ENCODE data around the gene CYP4F22. TPM values are rescaled to one million over a fixed set of nuclear protein-coding genes. Genes with fewer than 3 reads are reported as not detected.
"Not testable (repeated sequence)": the region's sequence is repeated elsewhere in the genome, so short reads cannot be mapped to it uniquely, and the experiment has no call there.

The CYP4F22 gene
- total RNA-seq, 1 donor from 2014 or later: not detected

DNA sequence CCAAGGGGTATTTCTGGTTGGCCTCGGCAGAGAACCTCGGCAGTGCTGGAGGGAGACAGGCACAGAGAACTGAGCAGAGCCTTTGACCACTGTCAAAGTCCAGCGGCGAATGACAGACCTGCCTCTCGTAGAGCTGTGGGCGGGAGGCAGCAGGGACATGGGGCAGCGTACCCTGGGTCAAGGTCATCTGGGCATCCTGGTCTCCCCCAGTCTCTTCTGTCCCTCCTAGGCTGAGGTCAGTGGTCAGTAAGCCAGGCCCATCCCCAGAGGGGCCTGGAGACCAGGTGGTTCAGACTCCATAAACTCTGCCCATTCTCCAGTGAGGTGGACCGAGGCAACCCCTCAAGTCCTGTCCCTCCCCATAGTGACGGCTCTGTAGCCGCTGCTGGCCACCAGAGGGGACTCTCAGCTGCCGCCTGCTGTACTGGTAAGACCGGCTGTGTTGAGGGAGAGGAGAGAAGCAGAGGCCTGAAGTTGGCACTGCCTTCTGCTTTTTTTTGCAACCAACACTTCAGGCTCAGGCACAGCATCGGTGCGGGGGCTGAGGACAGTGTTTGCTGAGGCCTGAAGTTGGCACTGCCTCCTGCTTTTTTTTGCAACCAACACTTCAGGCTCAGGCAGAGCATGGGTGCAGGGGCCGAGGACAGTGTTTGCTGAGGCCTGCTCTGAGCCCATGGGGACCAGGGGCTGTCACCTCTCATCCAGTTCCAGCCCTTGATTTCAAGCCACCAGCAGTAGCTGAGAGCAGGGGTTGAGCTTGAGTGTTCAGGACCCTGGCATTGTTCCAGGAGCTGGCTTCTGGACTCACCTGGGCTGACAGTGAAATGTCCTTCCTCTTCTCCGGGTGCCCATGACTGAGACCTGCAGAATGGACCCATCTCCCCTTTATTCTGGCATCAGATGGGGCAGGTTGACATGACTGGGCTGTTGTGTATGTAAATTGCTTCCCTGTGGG is 28.7 kb upstream of the CYP4F22 start, which contains the start of gene PGLYRP2:
PGLYRP2 (minus strand) TSS at position 111 of the 955 bp plus-strand sequence. CDS start 130 bp downstream, outside the sequence.
- H3K27me3 Mint-ChIP-seq (ENCODE audit: unreplicated experiment): peaks cover 4% of the 10 kb centered on the region
- peaks cover 29% of the 10 kb centered on the region for H3K9me3 Mint-ChIP-seq (ENCODE audit: unreplicated experiment)
- DNase-seq (ENCODE audit: low spot score): no peak

DNA sequence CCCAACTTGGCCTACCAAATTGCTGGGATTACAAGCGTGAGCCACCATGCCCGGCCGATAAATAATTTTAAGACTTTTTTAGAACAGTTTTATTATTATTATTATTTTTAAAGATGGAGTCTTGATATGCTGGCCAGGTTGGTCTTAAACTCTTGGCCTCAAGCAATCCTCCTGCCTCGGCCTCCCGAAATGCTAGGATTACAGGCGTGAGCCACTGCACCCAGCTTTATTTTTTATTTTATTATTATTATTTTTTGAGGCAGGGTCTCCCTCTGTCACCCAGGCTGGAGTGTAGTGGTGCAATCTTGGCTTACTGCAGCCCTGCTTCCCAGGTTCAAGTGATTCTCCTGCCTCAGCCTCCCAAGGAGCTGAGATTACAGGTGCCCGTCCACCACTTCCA is 27.3 kb upstream of the CYP4F22 start:
- peaks cover 25% of the 10 kb centered on the region for H3K9me3 Mint-ChIP-seq (ENCODE audit: unreplicated experiment)
- not testable (repeated sequence) for H3K4me3 Mint-ChIP-seq (ENCODE audit: unreplicated experiment); H3K27ac Mint-ChIP-seq (ENCODE audit: unreplicated experiment); DNase-seq (ENCODE audit: low spot score); H3K27me3 Mint-ChIP-seq (ENCODE audit: unreplicated experiment); H3K4me1 Mint-ChIP-seq (ENCODE audit: unreplicated experiment)
- H3K36me3 Mint-ChIP-seq (ENCODE audit: low read depth, unreplicated experiment): peaks cover 12% of the 10 kb centered on the region

More for the DNA sequence above, 28.7 kb upstream of the CYP4F22 start, which contains the start of gene PGLYRP2:
- TF ChIP-seq, protein P1, sequence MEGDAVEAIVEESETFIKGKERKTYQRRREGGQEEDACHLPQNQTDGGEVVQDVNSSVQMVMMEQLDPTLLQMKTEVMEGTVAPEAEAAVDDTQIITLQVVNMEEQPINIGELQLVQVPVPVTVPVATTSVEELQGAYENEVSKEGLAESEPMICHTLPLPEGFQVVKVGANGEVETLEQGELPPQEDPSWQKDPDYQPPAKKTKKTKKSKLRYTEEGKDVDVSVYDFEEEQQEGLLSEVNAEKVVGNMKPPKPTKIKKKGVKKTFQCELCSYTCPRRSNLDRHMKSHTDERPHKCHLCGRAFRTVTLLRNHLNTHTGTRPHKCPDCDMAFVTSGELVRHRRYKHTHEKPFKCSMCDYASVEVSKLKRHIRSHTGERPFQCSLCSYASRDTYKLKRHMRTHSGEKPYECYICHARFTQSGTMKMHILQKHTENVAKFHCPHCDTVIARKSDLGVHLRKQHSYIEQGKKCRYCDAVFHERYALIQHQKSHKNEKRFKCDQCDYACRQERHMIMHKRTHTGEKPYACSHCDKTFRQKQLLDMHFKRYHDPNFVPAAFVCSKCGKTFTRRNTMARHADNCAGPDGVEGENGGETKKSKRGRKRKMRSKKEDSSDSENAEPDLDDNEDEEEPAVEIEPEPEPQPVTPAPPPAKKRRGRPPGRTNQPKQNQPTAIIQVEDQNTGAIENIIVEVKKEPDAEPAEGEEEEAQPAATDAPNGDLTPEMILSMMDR (IDR thresholded peaks at IDR 0.05; ENCODE audit: unreplicated experiment): no peak
- Mint-ChIP-seq H3K36me3 (ENCODE audit: low read depth, unreplicated experiment) (peaks cover 15% of the 10 kb centered on the region), H3K4me1 (ENCODE audit: unreplicated experiment) (no peaks in the 10 kb centered on the region), H3K27ac (ENCODE audit: unreplicated experiment) (no peak within 1 kb of the TSS), H3K4me3 (ENCODE audit: unreplicated experiment) (no peak within 1 kb of the TSS)

DNA sequence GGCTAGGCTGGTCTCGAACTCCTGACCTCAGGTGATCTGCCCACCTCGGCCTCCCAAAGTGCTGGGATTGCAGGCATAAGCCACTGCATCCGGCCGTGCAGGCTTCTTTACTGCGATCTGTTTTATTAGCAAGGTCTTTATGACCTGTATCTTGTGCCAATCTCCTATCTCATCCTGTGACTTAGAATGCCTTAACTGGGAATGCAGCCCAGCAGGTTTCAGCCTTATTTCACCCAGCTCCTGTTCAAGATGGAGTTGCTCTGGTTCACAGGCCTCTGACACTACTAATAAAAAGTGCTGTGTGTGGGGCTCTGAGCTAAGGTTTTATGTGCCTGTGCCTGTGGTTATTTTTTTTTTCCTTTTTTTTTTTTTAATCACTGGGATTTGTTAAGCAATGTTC is 22.6 kb upstream of the CYP4F22 start:
- not testable (repeated sequence) for DNase-seq (ENCODE audit: low spot score); H3K36me3 Mint-ChIP-seq (ENCODE audit: low read depth, unreplicated experiment); H3K27me3 Mint-ChIP-seq (ENCODE audit: unreplicated experiment); H3K27ac Mint-ChIP-seq (ENCODE audit: unreplicated experiment); H3K4me3 Mint-ChIP-seq (ENCODE audit: unreplicated experiment); H3K4me1 Mint-ChIP-seq (ENCODE audit: unreplicated experiment)
- peaks cover 22% of the 10 kb centered on the region for H3K9me3 Mint-ChIP-seq (ENCODE audit: unreplicated experiment)

DNA sequence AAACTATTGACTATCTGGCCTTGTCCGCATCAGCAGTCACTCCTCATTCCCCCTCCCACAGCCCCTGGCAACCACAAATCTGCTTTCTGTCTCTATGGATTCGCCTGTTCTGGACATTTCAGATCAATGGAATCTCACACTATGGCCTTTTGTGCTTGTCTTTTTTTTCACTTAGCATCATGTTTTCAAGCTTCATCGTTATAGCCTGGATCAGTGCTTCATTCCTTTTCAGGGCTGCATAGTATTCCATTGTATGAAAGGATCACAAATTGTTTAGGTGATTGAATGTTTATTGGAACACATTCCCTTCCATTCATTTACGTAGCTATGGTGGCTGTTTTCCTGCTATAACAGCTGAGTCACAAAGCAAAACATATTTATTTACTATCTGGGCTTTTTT is 21.3 kb upstream of the CYP4F22 start:
- TF ChIP-seq, protein P1 (IDR thresholded peaks at IDR 0.05; ENCODE audit: unreplicated experiment): no peak
- Mint-ChIP-seq H3K27me3 (ENCODE audit: unreplicated experiment) (peaks cover 8% of the 10 kb centered on the region), H3K9me3 (ENCODE audit: unreplicated experiment) (peaks cover 20% of the 10 kb centered on the region), H3K36me3 (ENCODE audit: low read depth, unreplicated experiment) (peaks cover 7% of the 10 kb centered on the region), H3K4me1 (ENCODE audit: unreplicated experiment) (no peaks in the 10 kb centered on the region), H3K27ac (ENCODE audit: unreplicated experiment) (no peak overlapping the region), H3K4me3 (ENCODE audit: unreplicated experiment) (no peak overlapping the region)
- DNase-seq (ENCODE audit: low spot score): no peak

GRCh38 chr19:15488489-15489226 is 19.7 kb upstream of the CYP4F22 start:
- H3K4me1 Mint-ChIP-seq (ENCODE audit: unreplicated experiment): no peaks in the 10 kb centered on the region

More at GRCh38 chr19:15488489-15489226, 19.7 kb upstream of the CYP4F22 start:
- DNase-seq (ENCODE audit: low spot score): no peak
- peaks cover 17% of the 10 kb centered on the region for H3K9me3 Mint-ChIP-seq (ENCODE audit: unreplicated experiment)
- H3K4me3 Mint-ChIP-seq (ENCODE audit: unreplicated experiment): no peak overlapping the region
- peaks cover 7% of the 10 kb centered on the region for H3K27me3 Mint-ChIP-seq (ENCODE audit: unreplicated experiment)
- TF ChIP-seq, protein P1 (IDR thresholded peaks at IDR 0.05; ENCODE audit: unreplicated experiment): no peak
- H3K27ac Mint-ChIP-seq (ENCODE audit: unreplicated experiment): no peak overlapping the region
- peaks cover 3% of the 10 kb centered on the region for H3K36me3 Mint-ChIP-seq (ENCODE audit: low read depth, unreplicated experiment)

All from endothelial cell (in vitro differentiated cells).